Measurements from ENCODE around the gene ZNF317.

The ZNF317 gene

GRCh38 chr19:9140159-9140874 lies at the start of gene ZNF317:
Gene ZNF317, plus strand, starts transcription at chr19:9140397. Its CDS starts 15,620 bp downstream, at chr19:9156017.
- DNase-seq (ENCODE audit: low read depth, low spot score), result peak; percentile 78
- WGBS (ENCODE audit: insufficient coverage, insufficient read length), result no CpG with 5 or more reads among the region's 43 CpGs

DNA sequence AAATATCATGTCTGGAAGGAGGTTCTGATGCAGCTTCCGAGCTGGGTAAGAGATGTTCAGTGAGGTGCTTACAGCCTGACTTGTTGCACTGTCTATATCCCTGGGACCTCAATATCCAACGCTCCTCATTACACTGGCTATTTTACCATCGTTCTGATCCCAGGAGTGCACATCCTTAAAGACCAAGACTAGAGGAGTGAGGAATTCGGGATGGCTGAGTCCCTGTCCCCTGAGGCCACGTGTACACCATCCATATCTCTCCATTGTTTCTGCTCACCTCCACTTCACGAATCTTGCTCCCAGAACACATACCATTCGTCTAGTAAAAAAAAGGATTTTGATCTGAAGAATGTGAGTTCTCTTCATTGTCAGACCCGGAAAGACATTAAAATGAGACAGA lies 32.8 kb upstream of the ZNF317 start, which contains the start of gene OR7G2:
OR7G2 (minus strand) TSS at position 101 of the 400 bp plus-strand sequence. CDS start 4,232 bp downstream, outside the sequence.
- no peak within 1 kb of the TSS for H3K4me3 ChIP-seq (ENCODE audit: low read length)
- no peaks in the 10 kb centered on the region for H3K4me1 ChIP-seq (ENCODE audit: control insufficient read depth, insufficient read depth, low read length)
- H3K27ac ChIP-seq (ENCODE audit: low read length), result no peak within 1 kb of the TSS
- WGBS (ENCODE audit: insufficient coverage, insufficient read length), result no CpG with 5 or more reads among the region's 8 CpGs
- no peaks in the 10 kb centered on the region for H3K36me3 ChIP-seq (ENCODE audit: control insufficient read depth, insufficient read depth, low read length)
- H3K27me3 ChIP-seq (ENCODE audit: control insufficient read depth, insufficient read depth, low read length), result no peaks in the 10 kb centered on the region
- DNase-seq (ENCODE audit: low read depth, low spot score), result no peak
- H3K9me3 ChIP-seq (ENCODE audit: control insufficient read depth, insufficient read depth, low read length), result no peaks in the 10 kb centered on the region

More at GRCh38 chr19:9140159-9140874, at the start of gene ZNF317:
- Histone ChIP-seq H3K9me3 (ENCODE audit: control insufficient read depth, insufficient read depth, low read length) (no peaks in the 10 kb centered on the region), H3K27me3 (ENCODE audit: control insufficient read depth, insufficient read depth, low read length) (no peaks in the 10 kb centered on the region), H3K4me3 (ENCODE audit: low read length) (peak within 1 kb of the TSS; percentile 81; the same call in 1 of the 2 replicates), H3K4me1 (ENCODE audit: control insufficient read depth, insufficient read depth, low read length) (no peaks in the 10 kb centered on the region), H3K27ac (ENCODE audit: low read length) (no peak within 1 kb of the TSS), H3K36me3 (ENCODE audit: control insufficient read depth, insufficient read depth, low read length) (no peaks in the 10 kb centered on the region)

- Histone ChIP-seq H3K27me3 (ENCODE audit: control insufficient read depth, insufficient read depth, low read length) (no peaks in the 10 kb centered on the region), H3K4me1 (ENCODE audit: control insufficient read depth, insufficient read depth, low read length) (no peaks in the 10 kb centered on the region), H3K27ac (ENCODE audit: low read length) (no peak overlapping the region), H3K36me3 (ENCODE audit: control insufficient read depth, insufficient read depth, low read length) (no peaks in the 10 kb centered on the region), H3K9me3 (ENCODE audit: control insufficient read depth, insufficient read depth, low read length) (no peaks in the 10 kb centered on the region), H3K4me3 (ENCODE audit: low read length) (no peak overlapping the region)
- DNase-seq (ENCODE audit: low read depth, low spot score), result no peak
- no CpG with 5 or more reads among the region's 2 CpGs for WGBS (ENCODE audit: insufficient coverage, insufficient read length)
Measured at GRCh38 chr19:9109959-9110358, 30.2 kb upstream of the ZNF317 start.

- no CpG with 5 or more reads among the region's 2 CpGs for WGBS (ENCODE audit: insufficient coverage, insufficient read length)
- no peaks in the 10 kb centered on the region for H3K27me3 ChIP-seq (ENCODE audit: control insufficient read depth, insufficient read depth, low read length)
- H3K27ac ChIP-seq (ENCODE audit: low read length), result no peak within 1 kb of the TSS
- no peak for DNase-seq (ENCODE audit: low read depth, low spot score)
- H3K36me3 ChIP-seq (ENCODE audit: control insufficient read depth, insufficient read depth, low read length), result no peaks in the 10 kb centered on the region
- no peak within 1 kb of the TSS for H3K4me3 ChIP-seq (ENCODE audit: low read length)
- no peaks in the 10 kb centered on the region for H3K9me3 ChIP-seq (ENCODE audit: control insufficient read depth, insufficient read depth, low read length)
- H3K4me1 ChIP-seq (ENCODE audit: control insufficient read depth, insufficient read depth, low read length), result no peaks in the 10 kb centered on the region
Measured at GRCh38 chr19:9115307-9115813, 24.8 kb upstream of the ZNF317 start, which contains the start of gene OR7G1. Gene OR7G1, minus strand, starts transcription at chr19:9115763. Its CDS starts 0 bp downstream, at chr19:9115763.

- WGBS (ENCODE audit: insufficient coverage, insufficient read length), result no CpG with 5 or more reads among the region's 5 CpGs
- Histone ChIP-seq H3K27me3 (ENCODE audit: control insufficient read depth, insufficient read depth, low read length) (no peaks in the 10 kb centered on the region), H3K4me3 (ENCODE audit: low read length) (no peak overlapping the region), H3K36me3 (ENCODE audit: control insufficient read depth, insufficient read depth, low read length) (no peaks in the 10 kb centered on the region), H3K27ac (ENCODE audit: low read length) (no peak overlapping the region), H3K9me3 (ENCODE audit: control insufficient read depth, insufficient read depth, low read length) (no peaks in the 10 kb centered on the region), H3K4me1 (ENCODE audit: control insufficient read depth, insufficient read depth, low read length) (no peaks in the 10 kb centered on the region)
- no peak for DNase-seq (ENCODE audit: low read depth, low spot score)
Measured at GRCh38 chr19:9116547-9116946, 23.6 kb upstream of the ZNF317 start.

DNA sequence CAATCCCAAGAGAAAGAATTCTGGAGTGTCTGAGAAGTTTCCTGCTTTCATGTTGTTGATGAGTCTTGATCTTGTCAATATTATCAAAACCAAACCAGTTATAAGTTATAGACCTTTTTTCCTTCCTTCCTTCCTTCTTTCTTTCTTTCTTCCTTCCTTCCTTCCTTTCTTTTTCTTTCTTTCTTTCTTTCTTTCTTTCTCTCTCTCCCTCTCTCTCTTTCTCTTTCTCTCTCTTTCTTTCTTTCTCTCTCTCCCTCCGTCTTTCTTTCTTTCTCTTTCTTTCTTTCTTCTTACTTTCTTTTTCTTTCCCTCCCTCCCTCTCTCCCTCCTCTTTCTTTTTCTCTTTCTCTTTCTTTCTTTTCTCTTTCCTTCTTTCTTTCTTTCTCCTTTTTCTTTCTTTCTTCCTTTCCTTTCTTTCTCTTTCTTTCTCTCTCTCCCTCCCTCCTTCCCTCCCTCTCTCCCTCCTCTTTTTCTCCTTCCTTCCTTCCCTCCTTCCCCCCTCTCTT lies 13.2 kb upstream of the ZNF317 start, which contains the start of gene OR7G3:
OR7G3 (minus strand) TSS at position 51 of the 506 bp plus-strand sequence; CDS start at position 51, 0 bp downstream.
- DNase-seq (ENCODE audit: low read depth, low spot score), result no peak
- Histone ChIP-seq H3K4me3 (ENCODE audit: low read length) (no peak within 1 kb of the TSS), H3K4me1 (ENCODE audit: control insufficient read depth, insufficient read depth, low read length) (no peaks in the 10 kb centered on the region), H3K27me3 (ENCODE audit: control insufficient read depth, insufficient read depth, low read length) (no peaks in the 10 kb centered on the region), H3K9me3 (ENCODE audit: control insufficient read depth, insufficient read depth, low read length) (no peaks in the 10 kb centered on the region), H3K36me3 (ENCODE audit: control insufficient read depth, insufficient read depth, low read length) (no peaks in the 10 kb centered on the region), H3K27ac (ENCODE audit: low read length) (no peak within 1 kb of the TSS)
- no CpG with 5 or more reads among the region's 1 CpG for WGBS (ENCODE audit: insufficient coverage, insufficient read length)

DNA sequence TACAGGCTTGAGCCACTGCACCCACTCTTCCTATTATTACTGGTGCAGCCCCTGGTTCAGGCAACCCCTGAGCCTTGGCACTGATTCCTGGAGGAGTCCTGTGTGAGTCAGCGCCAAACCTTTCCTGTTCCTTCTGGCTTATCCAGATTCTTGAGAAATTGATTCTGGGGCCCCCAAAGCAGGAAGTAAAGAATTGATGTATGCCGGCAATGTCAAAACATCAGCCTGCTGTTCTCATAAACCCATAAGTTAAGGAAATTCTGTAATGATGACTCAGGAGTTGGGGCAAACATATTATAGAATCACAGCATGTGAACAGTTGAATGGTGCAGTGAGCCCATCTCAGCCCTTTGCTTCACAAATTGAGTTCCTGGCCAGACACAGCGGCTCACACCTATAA lies 12.0 kb upstream of the ZNF317 start:
- Histone ChIP-seq H3K36me3 (ENCODE audit: control insufficient read depth, insufficient read depth, low read length) (no peaks in the 10 kb centered on the region), H3K27me3 (ENCODE audit: control insufficient read depth, insufficient read depth, low read length) (no peaks in the 10 kb centered on the region), H3K27ac (ENCODE audit: low read length) (no peak overlapping the region), H3K9me3 (ENCODE audit: control insufficient read depth, insufficient read depth, low read length) (no peaks in the 10 kb centered on the region), H3K4me3 (ENCODE audit: low read length) (no peak overlapping the region), H3K4me1 (ENCODE audit: control insufficient read depth, insufficient read depth, low read length) (no peaks in the 10 kb centered on the region)
- no peak for DNase-seq (ENCODE audit: low read depth, low spot score)
- no CpG with 5 or more reads among the region's 3 CpGs for WGBS (ENCODE audit: insufficient coverage, insufficient read length)

DNA sequence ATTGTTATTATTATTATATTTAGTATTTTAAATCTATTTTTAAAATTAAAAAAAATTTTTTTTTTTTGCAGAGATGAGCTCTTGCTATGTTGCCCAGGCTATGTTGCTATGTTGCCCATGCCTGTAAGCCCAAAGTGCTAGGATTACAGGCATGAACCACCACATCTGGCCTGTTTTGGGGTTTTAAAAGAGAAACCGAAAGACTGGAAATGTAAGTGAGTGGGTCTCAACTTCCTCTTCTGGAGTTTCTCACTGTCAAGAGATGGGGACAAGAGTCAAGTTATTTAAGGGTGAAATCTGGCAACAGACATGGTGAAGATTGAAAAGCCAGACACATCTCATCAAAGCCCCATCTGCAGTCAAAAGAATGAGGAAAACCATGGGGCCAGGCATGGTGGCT lies 9.2 kb upstream of the ZNF317 start:
- DNase-seq (ENCODE audit: low read depth, low spot score), result no peak
- no CpG with 5 or more reads among the region's 1 CpG for WGBS (ENCODE audit: insufficient coverage, insufficient read length)

DNA sequence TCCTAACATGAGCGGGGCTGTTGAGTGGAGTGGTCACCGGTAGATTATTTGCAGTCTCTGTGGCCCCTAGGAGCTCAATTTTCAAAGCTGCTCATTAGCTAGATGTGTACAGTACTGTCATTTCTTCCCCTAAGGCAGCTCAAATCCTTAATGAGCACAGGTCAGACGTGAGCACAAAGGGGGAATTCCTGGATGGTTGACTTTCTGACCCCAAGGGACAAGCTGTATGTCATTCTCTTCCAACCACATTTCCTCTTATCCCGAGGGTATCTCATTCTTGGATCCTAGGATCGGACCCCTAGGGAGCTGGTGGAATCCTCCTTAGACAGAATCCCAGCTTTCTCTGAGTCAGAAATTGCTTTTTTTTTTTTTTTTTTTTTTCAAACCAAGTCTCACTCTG lies 7.8 kb upstream of the ZNF317 start:
- WGBS (ENCODE audit: insufficient coverage, insufficient read length), result no CpG with 5 or more reads among the region's 5 CpGs
- Histone ChIP-seq H3K27me3 (ENCODE audit: control insufficient read depth, insufficient read depth, low read length) (no peaks in the 10 kb centered on the region), H3K4me3 (ENCODE audit: low read length) (no peak overlapping the region), H3K27ac (ENCODE audit: low read length) (no peak overlapping the region), H3K36me3 (ENCODE audit: control insufficient read depth, insufficient read depth, low read length) (no peaks in the 10 kb centered on the region), H3K4me1 (ENCODE audit: control insufficient read depth, insufficient read depth, low read length) (no peaks in the 10 kb centered on the region), H3K9me3 (ENCODE audit: control insufficient read depth, insufficient read depth, low read length) (no peaks in the 10 kb centered on the region)
- DNase-seq (ENCODE audit: low read depth, low spot score), result no peak

More for the DNA sequence above, 9.2 kb upstream of the ZNF317 start:
- Histone ChIP-seq H3K27me3 (ENCODE audit: control insufficient read depth, insufficient read depth, low read length) (no peaks in the 10 kb centered on the region), H3K36me3 (ENCODE audit: control insufficient read depth, insufficient read depth, low read length) (no peaks in the 10 kb centered on the region), H3K9me3 (ENCODE audit: control insufficient read depth, insufficient read depth, low read length) (no peaks in the 10 kb centered on the region), H3K4me1 (ENCODE audit: control insufficient read depth, insufficient read depth, low read length) (no peaks in the 10 kb centered on the region), H3K4me3 (ENCODE audit: low read length) (no peak overlapping the region), H3K27ac (ENCODE audit: low read length) (no peak overlapping the region)

- Histone ChIP-seq H3K4me1 (ENCODE audit: control insufficient read depth, insufficient read depth, low read length) (no peaks in the 10 kb centered on the region), H3K27ac (ENCODE audit: low read length) (no peak overlapping the region), H3K36me3 (ENCODE audit: control insufficient read depth, insufficient read depth, low read length) (no peaks in the 10 kb centered on the region), H3K27me3 (ENCODE audit: control insufficient read depth, insufficient read depth, low read length) (no peaks in the 10 kb centered on the region), H3K4me3 (ENCODE audit: low read length) (peak overlapping the region; percentile 81; the same call in 1 of the 2 replicates), H3K9me3 (ENCODE audit: control insufficient read depth, insufficient read depth, low read length) (no peaks in the 10 kb centered on the region)
- no CpG with 5 or more reads among the region's 8 CpGs for WGBS (ENCODE audit: insufficient coverage, insufficient read length)
- no peak for DNase-seq (ENCODE audit: low read depth, low spot score)
Measured at GRCh38 chr19:9139609-9140158, 513 bp upstream of the ZNF317 start.

Measured in iPS DF 6.9 (cell line).